K562 (cell line): ENCODE results near the gene SLC4A11. TPM values are rescaled to one million over a fixed set of nuclear protein-coding genes. Genes with fewer than 3 reads are reported as not detected.

Experiments used
- ARID2 ChIP-seq: fragments of 450-650 bp; IDR thresholded peaks from 2 replicates; pipeline ENCODE4 v1.6.1; 2017; ENCODE audit warnings: antibody characterized with exemption, mild to moderate bottlenecking
- BRF1 ChIP-seq: IDR thresholded peaks from 3 replicates; pipeline ENCODE4 v1.6.1; 2011; ENCODE audit warnings: borderline replicate concordance, mild to moderate bottlenecking; ENCODE audit not compliant: insufficient read length; ENCODE audit errors: extremely low read depth
- CAMTA2 ChIP-seq: fragments of 250-450 bp; sonication (Bioruptor Pico); conservative IDR thresholded peaks from 2 replicates; pipeline ENCODE4 v1.5.1; 2022
- E2F3 ChIP-seq: fragments of 250-450 bp; sonication (Bioruptor Pico); IDR thresholded peaks from 2 replicates; pipeline ENCODE4 v1.4.0; 2020; ENCODE audit warnings: mild to moderate bottlenecking
- EP300 ChIP-seq: IDR thresholded peaks from 2 replicates; pipeline ENCODE4 v1.6.1; 2012; ENCODE audit warnings: low read length, improper control_type of control experiment
- MTA1 ChIP-seq: fragments of 450-650 bp; IDR thresholded peaks from 2 replicates; pipeline ENCODE4 v1.6.1; 2017; ENCODE audit warnings: borderline replicate concordance
- MYBL2 ChIP-seq, 2 experiments: fragments of 450-650 bp in 1 of 2; sonication (generic) in 1 of 2; formaldehyde crosslinking in 1 of 2; IDR thresholded peaks; 2 replicates each; pipeline versions ENCODE4 v1.6.1 to v1.8.1; 2017 to 2022; ENCODE audit warnings: borderline replicate concordance in 1 of 2, inconsistent platforms in 1 of 2, low read depth in 1 of 2, mild to moderate bottlenecking in 1 of 2, missing genetic modification reagents in 1 of 2, moderate library complexity in 1 of 2
- NUFIP1 ChIP-seq: fragments of 450-650 bp; IDR thresholded peaks from 2 replicates; pipeline ENCODE4 v1.6.1; 2018; ENCODE audit not compliant: partially characterized antibody
- PCBP2 ChIP-seq: fragments of 200-400 bp; formaldehyde crosslinking; IDR thresholded peaks from 2 replicates; pipeline ENCODE4 v1.6.1; 2018; ENCODE audit warnings: low read length, low read depth, mild to moderate bottlenecking, moderate library complexity; ENCODE audit not compliant: poor library complexity, severe bottlenecking
- RBBP5 ChIP-seq: fragments of 200-600 bp; sonication (generic); IDR thresholded peaks from 2 replicates; pipeline ENCODE4 v1.6.1; 2012; ENCODE audit warnings: borderline replicate concordance, mild to moderate bottlenecking, low read length, control low read depth, inconsistent platforms; ENCODE audit not compliant: insufficient read depth, poor library complexity, severe bottlenecking
- RBM17 ChIP-seq: fragments of 200-400 bp; formaldehyde crosslinking; IDR thresholded peaks from 2 replicates; pipeline ENCODE4 v1.6.1; 2017; ENCODE audit warnings: low read depth, mild to moderate bottlenecking, low read length, borderline replicate concordance
- RFX7 ChIP-seq: fragments of 250-450 bp; sonication (Bioruptor Pico); IDR thresholded peaks from 2 replicates; pipeline ENCODE4 v1.5.1; 2021; ENCODE audit warnings: mild to moderate bottlenecking
- U2AF2 ChIP-seq: fragments of 200-400 bp; formaldehyde crosslinking; optimal IDR thresholded peaks from 2 replicates; pipeline ENCODE3; 2017; ENCODE audit warnings: low read depth, mild to moderate bottlenecking, low read length
- XRCC3 ChIP-seq: fragments of 450-650 bp; IDR thresholded peaks from 2 replicates; pipeline ENCODE4 v1.6.1; 2017; ENCODE audit warnings: mild to moderate bottlenecking, moderate library complexity
- ZNF184 ChIP-seq: sonication (generic); formaldehyde crosslinking; IDR thresholded peaks from 2 replicates; pipeline ENCODE4 v1.5.0; 2020; ENCODE audit warnings: missing genetic modification reagents
- ZNF561 ChIP-seq: fragments of 450-650 bp; formaldehyde crosslinking; conservative IDR thresholded peaks from 2 replicates; pipeline ENCODE4 v1.4.0; 2020; ENCODE audit warnings: mild to moderate bottlenecking, moderate library complexity
- ZNF583 ChIP-seq: fragments of 250-450 bp; sonication (Bioruptor Pico); IDR thresholded peaks from 2 replicates; pipeline ENCODE4 v1.4.0; 2020
- ZNF764 ChIP-seq: fragments of 250-450 bp; sonication (Bioruptor Pico); IDR thresholded peaks from 2 replicates; pipeline ENCODE4 v1.4.0; 2020; ENCODE audit warnings: low read depth, mild to moderate bottlenecking, moderate library complexity
- ZNF780A ChIP-seq: fragments of 250-450 bp; sonication (Bioruptor Pico); IDR thresholded peaks from 2 replicates; pipeline ENCODE4 v1.5.0; 2021; ENCODE audit warnings: mild to moderate bottlenecking
- polyA plus RNA-seq, 8 experiments: library from polyadenylated mRNA; depleted of rRNA in 4 of 8; stranded (reverse) in 5 of 8; unstranded in 3 of 8; fragments of >200 nt; fragmentation: Nextera tagmentation in 2 of 8; fragmentation: Illumina TruSeq in 1 of 8; extraction: Ambion mirVana in 2 of 8; extraction: Trizol in 1 of 8; gene quantifications; 2 replicates each; pipeline versions ENCODE4 v1.2.1 to v1.2.3, GENCODE V29; 2011 to 2014; ENCODE audit warnings: inconsistent platforms in 1 of 8, missing spikeins in 1 of 8
- total RNA-seq, 7 experiments: library from RNA; depleted of rRNA in 6 of 7; stranded (reverse); fragments of >200 nt in 6 of 7; fragmentation: Illumina TruSeq in 2 of 7; extraction: Trizol in 2 of 7; gene quantifications; 2 replicates each; pipeline versions ENCODE4 v1.2.1 to v1.2.3, GENCODE V29; 2011 to 2021; ENCODE audit warnings: low replicate concordance in 1 of 7
- TF ChIP-seq, protein P1 (sequence below): fragments of 250-450 bp; sonication (Bioruptor Pico); IDR thresholded peaks from 2 replicates; pipeline ENCODE4 v1.8.0; 2021; ENCODE audit warnings: mild to moderate bottlenecking, moderate library complexity
- TF ChIP-seq, protein P2 (sequence below): fragments of 250-450 bp; sonication (Bioruptor Pico); IDR thresholded peaks from 2 replicates; pipeline ENCODE4 v1.8.0; 2022; ENCODE audit warnings: inconsistent platforms
- TF ChIP-seq, protein P3 (sequence below): fragments of 250-450 bp; sonication (Bioruptor Pico); IDR thresholded peaks from 2 replicates; pipeline ENCODE4 v1.5.0; 2021
- TF ChIP-seq, protein P4 (sequence below): fragments of 250-450 bp; sonication (Bioruptor Pico); IDR thresholded peaks from 2 replicates; pipeline ENCODE4 v1.5.0; 2021

Gene SLC4A11
- total and polyA plus RNA-seq, 9 of the 15 experiments (the other 6 are each of a cell fraction or from before 2014, with no cell fraction given), result 0.10 to 2.0 (median 0.20) TPM

DNA sequence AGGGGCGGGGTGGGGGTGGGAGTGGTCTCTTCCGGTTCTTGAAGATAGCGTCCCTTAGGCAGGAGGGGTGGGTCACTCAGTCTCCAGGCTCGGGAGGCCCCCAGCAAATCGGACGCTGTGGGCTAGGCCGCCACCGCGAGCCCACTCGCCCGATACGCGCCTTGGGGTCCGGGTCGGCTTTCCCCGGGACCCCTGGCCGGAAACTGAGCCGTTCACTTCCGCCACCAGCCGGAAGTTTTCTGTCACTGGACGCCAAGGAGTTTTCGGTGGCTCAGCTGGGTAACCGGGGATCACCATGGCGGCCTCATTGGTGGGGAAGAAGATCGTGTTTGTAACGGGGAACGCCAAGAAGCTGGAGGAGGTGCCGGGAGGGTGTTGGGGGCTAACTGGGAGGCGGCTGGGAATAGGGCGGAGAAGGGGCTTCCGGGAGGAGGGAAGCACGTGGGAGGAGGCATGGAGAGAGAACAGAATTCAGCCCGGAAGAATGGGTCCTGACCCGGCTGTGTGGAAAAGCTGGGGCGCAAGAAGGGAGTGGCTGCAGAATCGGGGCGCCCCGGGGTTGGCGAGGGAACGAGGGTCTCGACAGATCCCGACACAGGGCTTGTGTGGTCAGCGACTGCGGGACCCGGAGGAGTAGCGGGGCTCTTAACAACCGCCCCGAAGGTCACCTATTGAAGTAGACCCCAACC lies 29.6 kb downstream of the SLC4A11 start, which contains the start of gene ITPA (continued):
- TF ChIP-seq, protein P1, sequence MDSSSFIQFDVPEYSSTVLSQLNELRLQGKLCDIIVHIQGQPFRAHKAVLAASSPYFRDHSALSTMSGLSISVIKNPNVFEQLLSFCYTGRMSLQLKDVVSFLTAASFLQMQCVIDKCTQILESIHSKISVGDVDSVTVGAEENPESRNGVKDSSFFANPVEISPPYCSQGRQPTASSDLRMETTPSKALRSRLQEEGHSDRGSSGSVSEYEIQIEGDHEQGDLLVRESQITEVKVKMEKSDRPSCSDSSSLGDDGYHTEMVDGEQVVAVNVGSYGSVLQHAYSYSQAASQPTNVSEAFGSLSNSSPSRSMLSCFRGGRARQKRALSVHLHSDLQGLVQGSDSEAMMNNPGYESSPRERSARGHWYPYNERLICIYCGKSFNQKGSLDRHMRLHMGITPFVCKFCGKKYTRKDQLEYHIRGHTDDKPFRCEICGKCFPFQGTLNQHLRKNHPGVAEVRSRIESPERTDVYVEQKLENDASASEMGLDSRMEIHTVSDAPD (CRISPR knock-in tag), result no peak
- TF ChIP-seq XRCC3 (no peak), EP300 (no peak), RBM17 (no peak), E2F3 (CRISPR knock-in tag) (no peak), ARID2 (no peak), MYBL2 (IDR thresholded peaks at IDR 0.05; ENCODE audit: low read depth) (no peak), MYBL2 (CRISPR knock-in tag; IDR thresholded peaks at IDR 0.05; ENCODE audit: borderline replicate concordance) (no peak), ZNF184 (CRISPR knock-in tag) (no peak), NUFIP1 (no peak), ZNF780A (no peak), ZNF561 (CRISPR knock-in tag) (no peak), ZNF583 (CRISPR knock-in tag) (no peak), RFX7 (CRISPR knock-in tag) (no peak), CAMTA2 (no peak), PCBP2 (no peak), MTA1 (0 out of 2 replicates have a peak, but pooled peaks have one; percentile 16), BRF1 (no peak), RBBP5 (peak; percentile 58), U2AF2 (no peak), ZNF764 (no peak; the same call in 1 of the 2 replicates)
- TF ChIP-seq, protein P2, sequence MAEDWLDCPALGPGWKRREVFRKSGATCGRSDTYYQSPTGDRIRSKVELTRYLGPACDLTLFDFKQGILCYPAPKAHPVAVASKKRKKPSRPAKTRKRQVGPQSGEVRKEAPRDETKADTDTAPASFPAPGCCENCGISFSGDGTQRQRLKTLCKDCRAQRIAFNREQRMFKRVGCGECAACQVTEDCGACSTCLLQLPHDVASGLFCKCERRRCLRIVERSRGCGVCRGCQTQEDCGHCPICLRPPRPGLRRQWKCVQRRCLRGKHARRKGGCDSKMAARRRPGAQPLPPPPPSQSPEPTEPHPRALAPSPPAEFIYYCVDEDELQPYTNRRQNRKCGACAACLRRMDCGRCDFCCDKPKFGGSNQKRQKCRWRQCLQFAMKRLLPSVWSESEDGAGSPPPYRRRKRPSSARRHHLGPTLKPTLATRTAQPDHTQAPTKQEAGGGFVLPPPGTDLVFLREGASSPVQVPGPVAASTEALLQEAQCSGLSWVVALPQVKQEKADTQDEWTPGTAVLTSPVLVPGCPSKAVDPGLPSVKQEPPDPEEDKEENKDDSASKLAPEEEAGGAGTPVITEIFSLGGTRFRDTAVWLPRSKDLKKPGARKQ (CRISPR knock-in tag), result no peak
- TF ChIP-seq, protein P3, sequence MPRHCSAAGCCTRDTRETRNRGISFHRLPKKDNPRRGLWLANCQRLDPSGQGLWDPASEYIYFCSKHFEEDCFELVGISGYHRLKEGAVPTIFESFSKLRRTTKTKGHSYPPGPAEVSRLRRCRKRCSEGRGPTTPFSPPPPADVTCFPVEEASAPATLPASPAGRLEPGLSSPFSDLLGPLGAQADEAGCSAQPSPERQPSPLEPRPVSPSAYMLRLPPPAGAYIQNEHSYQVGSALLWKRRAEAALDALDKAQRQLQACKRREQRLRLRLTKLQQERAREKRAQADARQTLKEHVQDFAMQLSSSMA, result no peak
- TF ChIP-seq, protein P4, sequence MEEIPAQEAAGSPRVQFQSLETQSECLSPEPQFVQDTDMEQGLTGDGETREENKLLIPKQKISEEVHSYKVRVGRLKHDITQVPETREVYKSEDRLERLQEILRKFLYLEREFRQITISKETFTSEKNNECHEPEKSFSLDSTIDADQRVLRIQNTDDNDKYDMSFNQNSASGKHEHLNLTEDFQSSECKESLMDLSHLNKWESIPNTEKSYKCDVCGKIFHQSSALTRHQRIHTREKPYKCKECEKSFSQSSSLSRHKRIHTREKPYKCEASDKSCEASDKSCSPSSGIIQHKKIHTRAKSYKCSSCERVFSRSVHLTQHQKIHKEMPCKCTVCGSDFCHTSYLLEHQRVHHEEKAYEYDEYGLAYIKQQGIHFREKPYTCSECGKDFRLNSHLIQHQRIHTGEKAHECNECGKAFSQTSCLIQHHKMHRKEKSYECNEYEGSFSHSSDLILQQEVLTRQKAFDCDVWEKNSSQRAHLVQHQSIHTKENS, result no peak
